HepG2 (cell line): ENCODE results near the gene CDX2. TPM values are rescaled to one million over a fixed set of nuclear protein-coding genes. Genes with fewer than 3 reads are reported as not detected.

ENCODE experiments used
- FOSL1 ChIP-seq: sonication (generic); formaldehyde crosslinking; IDR thresholded peaks from 2 replicates; pipeline ENCODE4 v1.9.0; 2021; ENCODE audit warnings: missing genetic modification reagents, borderline replicate concordance
- GZF1 ChIP-seq: sonication (generic); formaldehyde crosslinking; IDR thresholded peaks from 2 replicates; pipeline ENCODE4 v1.5.1; 2020; ENCODE audit warnings: mild to moderate bottlenecking, missing genetic modification reagents
- HES4 ChIP-seq: sonication (generic); formaldehyde crosslinking; IDR thresholded peaks from 2 replicates; pipeline ENCODE4 v1.9.0; 2021; ENCODE audit warnings: mild to moderate bottlenecking, missing genetic modification reagents, borderline replicate concordance
- IKZF5 ChIP-seq: IDR thresholded peaks from 2 replicates; pipeline ENCODE4 v1.6.1; 2018; ENCODE audit warnings: missing genetic modification reagents, mild to moderate bottlenecking, missing compliant biosample characterization
- JDP2 ChIP-seq: sonication (generic); formaldehyde crosslinking; IDR thresholded peaks from 2 replicates; pipeline ENCODE4 v1.8.1; 2022; ENCODE audit warnings: missing genetic modification reagents, borderline replicate concordance
- SCMH1 ChIP-seq: sonication (generic); formaldehyde crosslinking; IDR thresholded peaks from 2 replicates; pipeline ENCODE4 v1.9.0; 2021; ENCODE audit warnings: missing genetic modification reagents, mild to moderate bottlenecking, borderline replicate concordance
- SIN3B ChIP-seq: fragments of 150-350 bp; IDR thresholded peaks from 2 replicates; pipeline ENCODE4 v1.6.1; 2014; ENCODE audit warnings: low read length
- TP53 ChIP-seq: sonication (generic); formaldehyde crosslinking; conservative IDR thresholded peaks from 2 replicates; pipeline ENCODE4 v1.4.0; 2020; ENCODE audit warnings: missing genetic modification reagents
- YY1 ChIP-seq: IDR thresholded peaks from 2 replicates; pipeline ENCODE4 v1.6.1; 2011; ENCODE audit warnings: low read length, low read depth, moderate library complexity, mild to moderate bottlenecking; ENCODE audit not compliant: insufficient read depth, insufficient replicate concordance
- ZBTB14 ChIP-seq: sonication (generic); formaldehyde crosslinking; IDR thresholded peaks from 2 replicates; pipeline ENCODE4 v1.4.0; 2020; ENCODE audit warnings: missing genetic modification reagents
- ZC3H13 ChIP-seq: sonication (generic); formaldehyde crosslinking; IDR thresholded peaks from 2 replicates; pipeline ENCODE4 v1.8.1; 2023; ENCODE audit warnings: mild to moderate bottlenecking, missing genetic modification reagents, moderate library complexity
- ZEB1 ChIP-seq: IDR thresholded peaks from 2 replicates; pipeline ENCODE4 v1.6.1; 2012; ENCODE audit warnings: mild to moderate bottlenecking, low read depth, inconsistent platforms; ENCODE audit not compliant: insufficient replicate concordance
- ZNF230 ChIP-seq: sonication (generic); formaldehyde crosslinking; IDR thresholded peaks from 2 replicates; pipeline ENCODE4 v1.4.0; 2020; ENCODE audit warnings: mild to moderate bottlenecking, missing genetic modification reagents
- ZNF260 ChIP-seq: sonication (generic); formaldehyde crosslinking; IDR thresholded peaks from 2 replicates; pipeline ENCODE4 v1.4.0; 2020; ENCODE audit warnings: missing genetic modification reagents, low read depth, mild to moderate bottlenecking, borderline replicate concordance
- ZNF552 ChIP-seq: sonication (generic); formaldehyde crosslinking; IDR thresholded peaks from 2 replicates; pipeline ENCODE4 v1.9.0; 2022; ENCODE audit warnings: missing genetic modification reagents, mild to moderate bottlenecking, borderline replicate concordance
- ZNF616 ChIP-seq: sonication (generic); formaldehyde crosslinking; IDR thresholded peaks from 2 replicates; pipeline ENCODE4 v1.5.0; 2020; ENCODE audit warnings: low read depth, mild to moderate bottlenecking, missing genetic modification reagents
- ZNF761 ChIP-seq: sonication (generic); formaldehyde crosslinking; conservative IDR thresholded peaks from 2 replicates; pipeline ENCODE4 v1.4.0; 2020; ENCODE audit warnings: mild to moderate bottlenecking, missing genetic modification reagents
- ZUFSP ChIP-seq: sonication (generic); formaldehyde crosslinking; IDR thresholded peaks from 2 replicates; pipeline ENCODE4 v1.9.0; 2021; ENCODE audit warnings: missing genetic modification reagents, mild to moderate bottlenecking, borderline replicate concordance
- polyA plus RNA-seq, 8 experiments: library from polyadenylated mRNA; depleted of rRNA in 3 of 8; stranded (reverse) in 7 of 8; unstranded in 1 of 8; fragments of >200 nt; fragmentation: Illumina TruSeq in 4 of 8; extraction: Trizol in 4 of 8; gene quantifications; 2 replicates each; pipeline versions ENCODE4 v1.2.1 to v1.2.3, GENCODE V29; 2011 to 2016; ENCODE audit warnings: low read depth in 4 of 8, missing spikeins in 1 of 8, mixed read lengths in 1 of 8; ENCODE audit not compliant: insufficient read depth in 1 of 8
- total RNA-seq, 5 experiments: library from RNA; depleted of rRNA; stranded (reverse); fragments of >200 nt; fragmentation: Illumina TruSeq; extraction: Trizol; gene quantifications; 2 replicates each; pipeline ENCODE4 v1.2.3, GENCODE V29; 2016; ENCODE audit warnings: low read depth in 1 of 5

The CDX2 gene
- total and polyA plus RNA-seq, 2 of the 13 experiments (the other 11 are each of a cell fraction or from before 2014, with no cell fraction given) = 0.04 TPM; not detected in 1

- TF ChIP-seq ZBTB14 (CRISPR knock-in tag) = no peak
- TF ChIP-seq JDP2 = no peak
- no peak for TF ChIP-seq HES4 (CRISPR knock-in tag)
- TF ChIP-seq ZNF761 (CRISPR knock-in tag) = peak; percentile 55; the same call in 1 of the 2 replicates
- TF ChIP-seq ZC3H13 (CRISPR knock-in tag) = no peak
- TF ChIP-seq FOSL1 (CRISPR knock-in tag) = no peak
- TF ChIP-seq SIN3B = no peak
- TF ChIP-seq ZEB1 = no peak
- TF ChIP-seq GZF1 (CRISPR knock-in tag) = no peak
- TF ChIP-seq SCMH1 (CRISPR knock-in tag) = no peak
- TF ChIP-seq YY1 = no peak
- no peak for TF ChIP-seq ZNF552
- no peak for TF ChIP-seq ZUFSP
- 0 out of 2 replicates have a peak, but pooled peaks have one; percentile 25 for TF ChIP-seq TP53 (CRISPR knock-in tag)
- TF ChIP-seq ZNF260 (CRISPR knock-in tag) = no peak
- peak; percentile 68; the same call in 1 of the 2 replicates for TF ChIP-seq ZNF230 (CRISPR knock-in tag)
- no peak for TF ChIP-seq ZNF616 (CRISPR knock-in tag)
- TF ChIP-seq IKZF5 (CRISPR knock-in tag) = peak; percentile 76; the same call in 1 of the 2 replicates
- TF ChIP-seq, all 625 proteins: peak for 329
These were observed 8.5 kb downstream of the CDX2 start (continued) for GRCh38 chr13:27960362-27961226.
